ENCODE data around the gene FAM149A. TPM values are rescaled to one million over a fixed set of nuclear protein-coding genes. Genes with fewer than 3 reads are reported as not detected.

Gene FAM149A
- total RNA-seq, result 1 to 10 TPM; 1.5 to 5.9 (median 3.3) TPM

DNA sequence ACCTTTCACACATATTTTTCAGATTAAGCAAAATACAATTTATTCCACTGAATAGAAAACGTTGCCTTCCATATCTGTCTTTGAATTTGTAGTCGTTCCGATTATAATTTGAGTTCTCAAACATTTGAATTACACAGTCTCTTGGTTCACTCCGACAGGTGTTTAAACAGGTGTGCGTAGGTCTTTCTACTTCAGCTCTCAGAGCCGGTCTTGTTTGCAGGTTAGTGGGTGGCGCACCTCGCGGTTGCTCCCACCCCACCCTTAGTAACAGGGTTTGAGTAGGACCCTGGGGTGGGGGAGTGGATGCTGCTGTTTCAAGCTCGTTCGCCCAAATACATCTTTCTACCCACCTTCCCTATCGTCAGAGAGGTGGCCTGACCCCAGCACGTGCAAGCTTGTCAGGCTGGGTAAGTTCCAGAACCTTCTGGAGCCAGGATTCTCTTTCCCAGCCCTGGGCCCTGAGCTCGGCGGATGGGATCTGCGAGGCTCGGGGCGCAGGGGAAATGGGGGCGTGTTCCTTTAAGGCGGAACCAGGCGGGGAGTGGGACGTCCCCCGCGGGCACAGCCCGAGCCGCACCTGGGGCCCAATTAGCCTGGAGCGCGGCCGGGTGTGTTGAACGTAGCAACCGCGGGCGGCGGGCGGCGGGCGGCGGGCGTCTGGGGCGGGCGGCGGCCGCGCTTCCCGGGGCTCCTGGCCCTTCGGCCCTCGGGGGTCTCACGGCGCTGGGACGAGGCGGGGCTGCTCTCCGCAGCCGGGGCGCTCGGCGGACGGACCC, at the start of gene FAM149A:
FAM149A (plus strand) TSS at position 591 of the 776 bp plus-strand sequence.
- ATAC-seq (peak in 1 of 2 donors; percentile 45), DNase-seq (no peak)
- intact Hi-C loops (cut with DNase I; ENCODE audit: low total_unique reads) (no loop called here), in situ Hi-C loops (cut with MboI; ENCODE audit: low sequenced_read_pairs in 4 of 4) (no loop called here)
- H3K27me3 ChIP-seq, result peaks cover 21 to 40% (median 22%) of the 10 kb centered on the region in 3 donors
- H3K4me1 ChIP-seq, result peaks cover 3 to 5% of the 10 kb centered on the region in 2 donors
- no peaks in the 10 kb centered on the region for H3K36me3 ChIP-seq
- H3K4me3 ChIP-seq, result peak within 1 kb of the TSS; percentile 45 to 59 (median 53)
- H3K9me3 ChIP-seq, result no peaks in the 10 kb centered on the region
- TF ChIP-seq, protein P1, sequence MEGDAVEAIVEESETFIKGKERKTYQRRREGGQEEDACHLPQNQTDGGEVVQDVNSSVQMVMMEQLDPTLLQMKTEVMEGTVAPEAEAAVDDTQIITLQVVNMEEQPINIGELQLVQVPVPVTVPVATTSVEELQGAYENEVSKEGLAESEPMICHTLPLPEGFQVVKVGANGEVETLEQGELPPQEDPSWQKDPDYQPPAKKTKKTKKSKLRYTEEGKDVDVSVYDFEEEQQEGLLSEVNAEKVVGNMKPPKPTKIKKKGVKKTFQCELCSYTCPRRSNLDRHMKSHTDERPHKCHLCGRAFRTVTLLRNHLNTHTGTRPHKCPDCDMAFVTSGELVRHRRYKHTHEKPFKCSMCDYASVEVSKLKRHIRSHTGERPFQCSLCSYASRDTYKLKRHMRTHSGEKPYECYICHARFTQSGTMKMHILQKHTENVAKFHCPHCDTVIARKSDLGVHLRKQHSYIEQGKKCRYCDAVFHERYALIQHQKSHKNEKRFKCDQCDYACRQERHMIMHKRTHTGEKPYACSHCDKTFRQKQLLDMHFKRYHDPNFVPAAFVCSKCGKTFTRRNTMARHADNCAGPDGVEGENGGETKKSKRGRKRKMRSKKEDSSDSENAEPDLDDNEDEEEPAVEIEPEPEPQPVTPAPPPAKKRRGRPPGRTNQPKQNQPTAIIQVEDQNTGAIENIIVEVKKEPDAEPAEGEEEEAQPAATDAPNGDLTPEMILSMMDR (IDR thresholded peaks at IDR 0.05 in 4 of 5, conservative IDR thresholded peaks at IDR 0.05 in 1 of 5), result no peak
- no peak for TF ChIP-seq POLR2A (IDR thresholded peaks at IDR 0.05)
- H3K27ac ChIP-seq, result no peak within 1 kb of the TSS

DNA sequence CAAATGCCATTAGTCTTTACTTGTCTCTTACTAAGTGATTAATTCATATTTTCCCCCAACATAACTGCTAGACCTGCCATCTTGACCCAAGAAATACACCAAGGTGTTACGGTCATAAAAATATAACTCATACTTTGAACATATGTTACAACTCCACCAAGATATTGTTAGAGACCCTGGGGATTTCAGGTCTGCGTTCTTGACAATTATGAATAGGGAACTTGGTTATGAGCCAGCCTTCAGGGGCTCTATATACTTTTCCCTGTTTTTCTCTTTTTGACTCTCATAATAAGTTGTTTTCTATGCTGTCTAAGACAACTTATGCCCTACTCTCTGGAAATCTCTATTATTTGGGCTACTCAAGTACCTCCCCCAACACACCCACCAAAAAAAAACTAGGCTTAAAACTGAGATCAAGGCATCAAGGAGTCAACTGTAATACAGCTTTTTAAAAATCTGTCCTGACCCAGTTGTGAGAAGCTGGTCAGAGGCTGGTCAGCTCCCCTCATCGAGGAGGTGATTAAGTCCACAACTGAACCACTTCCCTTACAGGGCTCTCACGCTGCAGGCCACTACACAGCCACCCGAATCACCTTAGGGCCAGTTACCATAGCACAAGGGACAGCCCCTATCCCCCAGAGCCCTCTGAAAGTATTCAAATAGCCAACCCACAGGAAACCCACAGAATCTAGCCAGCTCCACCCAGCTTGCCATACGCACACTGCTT, 46.1 kb upstream of the FAM149A start:
- Histone ChIP-seq H3K27ac (no peak overlapping the region), H3K4me3 (no peak overlapping the region), H3K9me3 (no peaks in the 10 kb centered on the region), H3K27me3 (no peaks in the 10 kb centered on the region), H3K4me1 (no peaks in the 10 kb centered on the region), H3K36me3 (no peaks in the 10 kb centered on the region)
- intact Hi-C loops (cut with DNase I; ENCODE audit: low total_unique reads), result no loop called here
- in situ Hi-C loops (cut with MboI; ENCODE audit: low sequenced_read_pairs in 4 of 4), result no loop called here
- ATAC-seq, result no peak
- DNase-seq, result no peak
- TF ChIP-seq, protein P1 (IDR thresholded peaks at IDR 0.05 in 4 of 5, conservative IDR thresholded peaks at IDR 0.05 in 1 of 5), result no peak
- no peak for TF ChIP-seq POLR2A (IDR thresholded peaks at IDR 0.05)

DNA sequence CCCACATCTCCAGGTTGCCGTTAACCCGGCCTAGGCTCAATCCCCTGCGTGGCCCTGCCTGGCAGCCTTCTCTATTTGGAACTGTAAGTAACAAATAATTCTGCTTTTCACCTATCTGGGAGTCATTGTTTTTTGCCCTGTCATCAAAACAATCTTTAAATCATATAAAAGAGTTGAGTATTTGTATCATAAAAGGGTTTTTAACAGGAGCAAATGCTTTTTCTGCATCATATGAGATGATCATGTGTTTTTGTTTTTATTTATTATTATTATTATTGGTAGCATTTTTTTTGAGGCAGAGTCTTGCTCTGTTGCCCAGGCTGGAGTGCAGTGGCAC, 45.6 kb upstream of the FAM149A start:
- DNase-seq (no peak), ATAC-seq (no peak)
- Histone ChIP-seq H3K4me1 (no peaks in the 10 kb centered on the region), H3K9me3 (no peaks in the 10 kb centered on the region), H3K4me3 (no peak overlapping the region), H3K27ac (no peak overlapping the region), H3K36me3 (no peaks in the 10 kb centered on the region), H3K27me3 (no peaks in the 10 kb centered on the region)
- TF ChIP-seq, protein P1 (IDR thresholded peaks at IDR 0.05 in 4 of 5, conservative IDR thresholded peaks at IDR 0.05 in 1 of 5), result no peak
- no peak for TF ChIP-seq POLR2A (IDR thresholded peaks at IDR 0.05)
- intact Hi-C loops (cut with DNase I; ENCODE audit: low total_unique reads) (no loop called here), in situ Hi-C loops (cut with MboI; ENCODE audit: low sequenced_read_pairs in 4 of 4) (no loop called here)

DNA sequence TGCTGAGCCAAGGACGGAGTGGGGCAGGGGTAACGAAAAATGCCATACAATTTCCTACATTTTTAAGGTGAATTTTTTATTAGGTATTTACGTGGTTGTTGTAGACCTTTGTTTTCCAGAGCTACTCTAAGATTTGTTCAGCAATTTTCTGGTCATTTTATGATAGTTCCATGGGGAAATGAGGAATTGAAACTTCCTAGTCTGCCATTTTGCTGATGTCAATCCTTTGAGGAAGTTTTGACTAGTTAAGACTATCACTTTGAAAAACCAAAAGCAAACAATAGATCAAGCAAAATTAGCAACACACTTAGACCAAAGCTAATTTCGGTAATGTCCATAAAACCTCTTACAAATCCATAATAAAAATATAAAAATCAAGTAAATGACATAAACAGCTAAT, 42.6 kb upstream of the FAM149A start:
- DNase-seq (no peak), ATAC-seq (no peak)
- Histone ChIP-seq H3K36me3 (no peaks in the 10 kb centered on the region), H3K9me3 (no peaks in the 10 kb centered on the region), H3K4me1 (no peaks in the 10 kb centered on the region), H3K4me3 (no peak overlapping the region), H3K27ac (no peak overlapping the region), H3K27me3 (no peaks in the 10 kb centered on the region)
- in situ Hi-C loops (cut with MboI; ENCODE audit: low sequenced_read_pairs in 4 of 4) (loop anchor here in 1 of 4 donors (10.0 kb wide), 1 partner anchor 83 kb away; no protein-coding TSS in a partner anchor), intact Hi-C loops (cut with DNase I; ENCODE audit: low total_unique reads) (loop anchor here (10.0 kb wide), 1 partner anchor 83 kb away; no protein-coding TSS in a partner anchor)
- no peak for TF ChIP-seq POLR2A (IDR thresholded peaks at IDR 0.05)
- TF ChIP-seq, protein P1 (IDR thresholded peaks at IDR 0.05 in 4 of 5, conservative IDR thresholded peaks at IDR 0.05 in 1 of 5), result no peak
